Measurements from ENCODE around the gene LPAR4. TPM values are rescaled to one million over a fixed set of nuclear protein-coding genes. Genes with fewer than 3 reads are reported as not detected.

The LPAR4 gene
- not detected for total RNA-seq

GRCh38 chrX:78747489-78747888 lies at the start of gene LPAR4:
Gene LPAR4, plus strand, starts transcription at chrX:78747720. Its CDS starts 7,150 bp downstream, at chrX:78754870.
- H3K27ac Mint-ChIP-seq, result no peak within 1 kb of the TSS
- H3K4me3 Mint-ChIP-seq, result no peak within 1 kb of the TSS
- no peaks in the 10 kb centered on the region for H3K36me3 Mint-ChIP-seq
- no peak for DNase-seq
- H3K9me3 Mint-ChIP-seq, result no peaks in the 10 kb centered on the region
- H3K27me3 Mint-ChIP-seq, result no peaks in the 10 kb centered on the region
- H3K4me1 Mint-ChIP-seq, result no peaks in the 10 kb centered on the region

GRCh38 chrX:78706071-78706470 lies 41.4 kb upstream of the LPAR4 start:
- no peaks in the 10 kb centered on the region for H3K27me3 Mint-ChIP-seq
- H3K9me3 Mint-ChIP-seq, result no peaks in the 10 kb centered on the region
- no peaks in the 10 kb centered on the region for H3K4me1 Mint-ChIP-seq
- no peak overlapping the region for H3K4me3 Mint-ChIP-seq
- H3K27ac Mint-ChIP-seq, result no peak overlapping the region
- no peaks in the 10 kb centered on the region for H3K36me3 Mint-ChIP-seq
- no peak for DNase-seq

GRCh38 chrX:78708262-78708661 lies 39.3 kb upstream of the LPAR4 start:
- Mint-ChIP-seq H3K27ac (no peak overlapping the region), H3K4me1 (no peaks in the 10 kb centered on the region), H3K36me3 (no peaks in the 10 kb centered on the region), H3K9me3 (no peaks in the 10 kb centered on the region), H3K4me3 (no peak overlapping the region), H3K27me3 (no peaks in the 10 kb centered on the region)
- DNase-seq, result no peak

GRCh38 chrX:78708816-78709215 lies 38.7 kb upstream of the LPAR4 start:
- Mint-ChIP-seq H3K27me3 (no peaks in the 10 kb centered on the region), H3K36me3 (no peaks in the 10 kb centered on the region), H3K4me3 (no peak overlapping the region), H3K27ac (no peak overlapping the region), H3K4me1 (no peaks in the 10 kb centered on the region), H3K9me3 (no peaks in the 10 kb centered on the region)
- DNase-seq, result no peak

GRCh38 chrX:78710171-78710570 lies 37.3 kb upstream of the LPAR4 start:
- Mint-ChIP-seq H3K27me3 (no peaks in the 10 kb centered on the region), H3K4me3 (no peak overlapping the region), H3K4me1 (no peaks in the 10 kb centered on the region), H3K27ac (no peak overlapping the region), H3K36me3 (no peaks in the 10 kb centered on the region), H3K9me3 (no peaks in the 10 kb centered on the region)
- DNase-seq, result no peak

GRCh38 chrX:78712336-78712735 lies 35.2 kb upstream of the LPAR4 start:
- H3K36me3 Mint-ChIP-seq, result no peaks in the 10 kb centered on the region
- H3K27ac Mint-ChIP-seq, result no peak overlapping the region
- no peaks in the 10 kb centered on the region for H3K9me3 Mint-ChIP-seq
- no peaks in the 10 kb centered on the region for H3K4me1 Mint-ChIP-seq
- H3K4me3 Mint-ChIP-seq, result no peak overlapping the region
- H3K27me3 Mint-ChIP-seq, result no peaks in the 10 kb centered on the region
- DNase-seq, result no peak

- H3K4me3 Mint-ChIP-seq, result no peak overlapping the region
- no peak for DNase-seq
- H3K27me3 Mint-ChIP-seq, result no peaks in the 10 kb centered on the region
- peaks cover 3% of the 10 kb centered on the region for H3K9me3 Mint-ChIP-seq
- H3K4me1 Mint-ChIP-seq, result no peaks in the 10 kb centered on the region
- no peaks in the 10 kb centered on the region for H3K36me3 Mint-ChIP-seq
- H3K27ac Mint-ChIP-seq, result no peak overlapping the region
Observed at GRCh38 chrX:78725287-78725686, 22.2 kb upstream of the LPAR4 start.

GRCh38 chrX:78746496-78746895 lies 1.0 kb upstream of the LPAR4 start:
- H3K4me3 Mint-ChIP-seq, result no peak overlapping the region
- H3K9me3 Mint-ChIP-seq, result no peaks in the 10 kb centered on the region
- H3K36me3 Mint-ChIP-seq, result no peaks in the 10 kb centered on the region
- H3K27ac Mint-ChIP-seq, result no peak overlapping the region
- H3K4me1 Mint-ChIP-seq, result no peaks in the 10 kb centered on the region
- H3K27me3 Mint-ChIP-seq, result no peaks in the 10 kb centered on the region
- DNase-seq, result no peak

- no peak for DNase-seq
- H3K27me3 Mint-ChIP-seq, result no peaks in the 10 kb centered on the region
- H3K27ac Mint-ChIP-seq, result no peak overlapping the region
- H3K4me1 Mint-ChIP-seq, result no peaks in the 10 kb centered on the region
- H3K4me3 Mint-ChIP-seq, result no peak overlapping the region
- H3K36me3 Mint-ChIP-seq, result no peaks in the 10 kb centered on the region
- no peaks in the 10 kb centered on the region for H3K9me3 Mint-ChIP-seq
Observed at GRCh38 chrX:78747971-78748370, 451 bp downstream of the LPAR4 start.

GRCh38 chrX:78748846-78749245 lies 1.3 kb downstream of the LPAR4 start:
- H3K4me1 Mint-ChIP-seq, result no peaks in the 10 kb centered on the region
- H3K27me3 Mint-ChIP-seq, result no peaks in the 10 kb centered on the region
- no peak overlapping the region for H3K27ac Mint-ChIP-seq
- no peaks in the 10 kb centered on the region for H3K9me3 Mint-ChIP-seq
- no peaks in the 10 kb centered on the region for H3K36me3 Mint-ChIP-seq
- DNase-seq, result no peak
- H3K4me3 Mint-ChIP-seq, result no peak overlapping the region

GRCh38 chrX:78753571-78753970 lies 6.1 kb downstream of the LPAR4 start:
- Mint-ChIP-seq H3K27me3 (no peaks in the 10 kb centered on the region), H3K27ac (no peak overlapping the region), H3K36me3 (no peaks in the 10 kb centered on the region), H3K4me3 (no peak overlapping the region), H3K9me3 (no peaks in the 10 kb centered on the region), H3K4me1 (no peaks in the 10 kb centered on the region)
- DNase-seq, result no peak

GRCh38 chrX:78754917-78755316 lies 7.4 kb downstream of the LPAR4 start:
- Mint-ChIP-seq H3K4me1 (no peaks in the 10 kb centered on the region), H3K4me3 (no peak overlapping the region), H3K27ac (no peak overlapping the region), H3K36me3 (no peaks in the 10 kb centered on the region), H3K9me3 (no peaks in the 10 kb centered on the region), H3K27me3 (no peaks in the 10 kb centered on the region)
- no peak for DNase-seq

GRCh38 chrX:78759081-78759480 lies 11.6 kb downstream of the LPAR4 start:
- DNase-seq, result no peak
- H3K9me3 Mint-ChIP-seq, result no peaks in the 10 kb centered on the region
- H3K27me3 Mint-ChIP-seq, result no peaks in the 10 kb centered on the region
- H3K27ac Mint-ChIP-seq, result no peak overlapping the region
- no peaks in the 10 kb centered on the region for H3K4me1 Mint-ChIP-seq
- H3K4me3 Mint-ChIP-seq, result no peak overlapping the region
- no peaks in the 10 kb centered on the region for H3K36me3 Mint-ChIP-seq

GRCh38 chrX:78769101-78769755 lies 21.7 kb downstream of the LPAR4 start:
- Mint-ChIP-seq H3K4me1 (no peaks in the 10 kb centered on the region), H3K36me3 (no peaks in the 10 kb centered on the region), H3K27me3 (no peaks in the 10 kb centered on the region), H3K27ac (no peak overlapping the region), H3K4me3 (no peak overlapping the region), H3K9me3 (no peaks in the 10 kb centered on the region)
- DNase-seq, result no peak

GRCh38 chrX:78769946-78770345 lies 22.4 kb downstream of the LPAR4 start:
- no peaks in the 10 kb centered on the region for H3K9me3 Mint-ChIP-seq
- no peaks in the 10 kb centered on the region for H3K36me3 Mint-ChIP-seq
- H3K27ac Mint-ChIP-seq, result no peak overlapping the region
- no peaks in the 10 kb centered on the region for H3K27me3 Mint-ChIP-seq
- H3K4me1 Mint-ChIP-seq, result no peaks in the 10 kb centered on the region
- H3K4me3 Mint-ChIP-seq, result no peak overlapping the region
- DNase-seq, result no peak

GRCh38 chrX:78796916-78797315 lies 49.4 kb downstream of the LPAR4 start:
- Mint-ChIP-seq H3K4me3 (no peak overlapping the region), H3K27ac (no peak overlapping the region), H3K9me3 (peaks cover 4% of the 10 kb centered on the region), H3K36me3 (peaks cover 3% of the 10 kb centered on the region), H3K4me1 (peaks cover 7% of the 10 kb centered on the region), H3K27me3 (no peaks in the 10 kb centered on the region)
- no peak for DNase-seq

Data from activated naive CD8-positive, alpha-beta T cell treated with anti-CD3 and anti-CD28 coated beads for 36 hours (primary cell).